ENCODE data around the gene ANGPTL7.

ANGPTL7 gene

DNA sequence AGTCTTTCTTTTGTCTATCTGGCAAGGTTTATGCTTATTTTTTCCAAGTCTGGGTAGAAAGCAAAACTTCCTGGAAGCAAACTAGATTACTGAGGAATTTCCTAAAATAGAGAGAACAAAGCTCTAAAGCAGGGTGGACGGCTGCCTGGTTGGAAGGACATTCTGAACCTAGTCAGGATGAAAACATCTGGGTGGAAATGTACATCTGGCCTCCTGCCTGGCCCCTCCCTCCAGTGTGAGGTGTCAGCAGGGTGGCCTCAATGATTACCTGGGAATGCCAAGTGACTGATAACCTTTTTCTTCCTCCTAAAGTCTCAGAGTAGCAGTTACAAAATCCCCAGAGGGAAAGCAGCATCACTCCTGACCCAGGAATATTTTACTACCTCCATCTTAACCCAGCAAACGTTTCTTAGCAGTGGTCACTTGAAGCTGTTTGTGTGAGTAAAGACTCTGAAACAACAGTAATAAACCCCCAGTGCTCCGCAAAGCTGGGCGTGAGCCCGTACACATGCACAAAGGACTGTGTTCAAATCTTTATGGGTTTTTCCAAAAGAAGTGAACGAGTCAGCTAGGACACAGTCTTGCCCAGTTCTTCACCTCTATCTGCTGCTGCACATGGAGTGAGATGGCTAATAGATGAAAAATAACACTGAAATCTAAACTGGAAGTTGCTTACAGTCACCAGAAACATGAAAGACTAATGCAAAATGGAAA, 18.9 kb downstream of the ANGPTL7 start:
- peaks cover 46% of the 10 kb centered on the region for H3K36me3 Mint-ChIP-seq (ENCODE audit: low read depth)
- no peak for ATAC-seq
- H3K4me1 Mint-ChIP-seq: no peaks in the 10 kb centered on the region
- H3K4me3 Mint-ChIP-seq: no peak overlapping the region
- H3K9me3 Mint-ChIP-seq: no peaks in the 10 kb centered on the region
- H3K27me3 Mint-ChIP-seq: no peaks in the 10 kb centered on the region
- no peak overlapping the region for H3K27ac Mint-ChIP-seq
- DNase-seq: no peak

DNA sequence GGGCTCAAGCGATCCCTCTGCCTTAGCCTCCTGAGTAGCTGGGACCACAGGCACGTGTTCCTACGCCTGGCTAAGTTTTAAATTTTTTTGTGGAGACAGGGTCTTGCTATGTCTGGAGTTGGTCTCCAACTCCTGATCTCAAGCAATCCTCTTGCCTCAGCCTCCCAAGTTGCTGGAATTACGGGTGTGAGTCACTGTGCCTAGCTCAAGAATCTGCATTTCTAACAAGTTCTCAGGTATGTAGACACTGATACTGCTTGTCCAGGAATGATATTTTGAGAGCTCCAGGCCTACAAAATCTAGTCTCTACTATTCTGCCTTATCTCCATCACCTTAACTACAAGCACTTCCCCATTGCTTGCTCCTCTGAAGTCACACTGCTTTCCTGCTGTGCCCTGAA, 22.3 kb downstream of the ANGPTL7 start:
- peaks cover 54% of the 10 kb centered on the region for H3K36me3 Mint-ChIP-seq (ENCODE audit: low read depth)
- no peaks in the 10 kb centered on the region for H3K9me3 Mint-ChIP-seq
- no peak for DNase-seq
- H3K27ac Mint-ChIP-seq: no peak overlapping the region
- no peak for ATAC-seq
- no peaks in the 10 kb centered on the region for H3K4me1 Mint-ChIP-seq
- H3K4me3 Mint-ChIP-seq: no peak overlapping the region
- no peaks in the 10 kb centered on the region for H3K27me3 Mint-ChIP-seq

DNA sequence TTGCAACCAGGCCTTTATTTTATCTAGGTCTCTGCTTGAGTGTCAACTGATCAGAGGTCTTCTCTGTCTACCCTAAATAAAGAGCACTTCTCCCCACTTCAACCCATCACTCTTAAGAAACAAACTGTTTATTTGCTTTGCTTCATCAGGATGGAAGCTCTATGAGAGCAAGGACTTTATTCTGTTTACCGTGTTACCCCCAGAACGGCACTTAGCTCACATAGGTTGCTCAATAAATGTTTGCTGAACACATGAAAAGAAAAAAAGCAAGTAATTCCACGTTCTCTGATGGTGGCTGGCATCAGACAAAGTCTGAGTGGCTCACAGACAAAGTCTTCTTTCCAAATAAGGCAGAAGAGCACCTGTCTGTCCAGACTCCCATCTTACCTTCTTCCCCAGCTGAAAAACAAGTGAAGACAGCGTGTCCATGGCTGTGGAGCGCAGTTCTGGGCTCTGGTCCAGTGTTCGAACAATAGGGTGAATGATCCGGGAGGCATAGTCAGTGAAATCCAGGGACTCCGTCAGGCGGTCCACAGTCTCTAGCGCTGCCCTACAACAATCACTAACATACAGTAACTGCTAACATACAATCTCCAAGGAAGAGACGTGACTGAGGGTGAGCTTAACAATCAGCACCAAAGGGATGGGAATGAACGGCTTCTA, 22.9 kb downstream of the ANGPTL7 start:
- Mint-ChIP-seq H3K36me3 (ENCODE audit: low read depth) (peaks cover 56% of the 10 kb centered on the region), H3K9me3 (no peaks in the 10 kb centered on the region), H3K4me3 (no peak overlapping the region), H3K4me1 (no peaks in the 10 kb centered on the region), H3K27me3 (no peaks in the 10 kb centered on the region), H3K27ac (no peak overlapping the region)
- DNase-seq: no peak
- no peak for ATAC-seq

DNA sequence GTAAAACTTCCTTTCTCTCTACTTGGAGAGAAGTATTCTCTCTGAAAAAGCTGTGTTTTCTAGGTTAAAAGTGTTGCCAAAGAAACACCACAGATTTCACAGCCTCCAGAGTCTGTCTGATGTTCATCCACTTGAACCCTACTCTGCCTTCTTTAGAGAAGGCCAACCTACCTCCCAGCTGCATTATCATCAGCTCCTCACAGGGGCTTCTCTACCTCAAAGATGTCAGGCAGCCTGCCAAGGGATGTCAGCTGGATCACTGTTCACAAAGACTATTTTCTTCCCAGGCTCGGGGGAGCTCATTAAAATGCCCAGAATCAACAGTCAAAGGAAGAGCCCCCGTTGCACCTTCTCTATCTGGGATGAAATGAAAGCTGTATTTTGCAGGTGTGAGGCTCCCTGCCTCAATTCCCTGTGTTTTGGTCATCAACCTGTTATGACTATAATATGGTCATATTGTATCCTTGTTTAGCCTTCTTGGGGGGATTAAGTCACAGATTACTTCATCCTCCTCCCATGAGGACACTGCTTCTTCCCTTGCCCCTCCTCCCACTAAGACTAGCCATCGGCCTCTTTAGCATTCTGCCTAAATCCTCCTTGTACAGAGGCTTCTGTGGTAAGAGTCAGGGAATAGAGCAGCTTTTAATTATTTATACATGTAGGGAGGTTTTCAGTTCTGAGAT, 25.7 kb downstream of the ANGPTL7 start:
- ATAC-seq (no peak), DNase-seq (no peak)
- Mint-ChIP-seq H3K27ac (no peak overlapping the region), H3K27me3 (no peaks in the 10 kb centered on the region), H3K36me3 (ENCODE audit: low read depth) (peaks cover 63% of the 10 kb centered on the region), H3K4me3 (no peak overlapping the region), H3K4me1 (no peaks in the 10 kb centered on the region), H3K9me3 (no peaks in the 10 kb centered on the region)

DNA sequence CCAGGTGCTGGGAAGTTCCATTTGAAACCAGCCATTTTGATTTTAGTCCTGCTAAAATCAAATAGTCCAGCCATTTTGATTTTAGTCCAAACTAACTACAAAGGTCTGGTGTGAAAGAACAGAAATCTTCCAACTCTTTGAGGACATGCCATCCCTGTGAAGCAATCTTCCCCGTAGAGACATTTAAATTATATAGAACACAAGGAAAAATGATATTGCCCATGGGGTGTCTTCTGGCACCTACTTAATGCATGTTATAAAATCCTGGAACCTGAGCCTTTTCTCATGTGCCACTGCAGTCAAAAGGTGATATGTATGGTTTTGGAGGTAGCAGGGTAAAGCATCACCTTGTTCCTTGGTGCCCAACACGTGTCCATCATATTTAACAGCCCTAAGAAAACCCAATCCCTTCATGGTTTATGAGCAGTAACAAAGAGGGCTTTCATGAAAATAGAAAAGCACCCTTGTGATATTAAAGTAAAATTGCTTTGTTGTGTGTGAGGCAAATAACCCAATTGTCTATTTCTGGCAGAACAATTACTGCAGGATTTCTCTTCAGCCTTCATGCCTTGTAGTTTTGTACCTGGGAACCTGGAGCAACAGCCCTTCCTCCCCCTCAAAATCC, 26.3 kb downstream of the ANGPTL7 start:
- no peak for ATAC-seq
- no peak overlapping the region for H3K27ac Mint-ChIP-seq

DNA sequence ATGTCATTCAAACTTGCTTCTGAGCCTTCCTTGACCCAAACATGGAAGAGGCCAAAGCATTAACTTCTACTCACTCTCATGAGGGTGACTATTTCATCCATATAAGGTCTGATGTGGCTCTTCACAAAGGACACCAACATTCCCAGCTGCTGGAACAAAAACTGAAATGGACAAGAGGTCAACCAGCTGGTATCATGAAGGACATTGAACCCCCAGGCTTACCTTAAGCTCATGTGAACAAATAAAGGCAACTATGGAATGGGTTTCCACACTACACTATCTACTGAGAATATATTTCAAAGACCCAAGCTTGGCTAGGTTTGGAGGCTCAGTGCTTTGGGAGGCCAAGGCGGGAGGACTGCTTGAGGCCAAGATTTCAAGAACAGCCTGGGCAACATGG, 26.9 kb downstream of the ANGPTL7 start:
- Mint-ChIP-seq H3K4me3 (no peak overlapping the region), H3K27me3 (no peaks in the 10 kb centered on the region), H3K27ac (no peak overlapping the region), H3K4me1 (no peaks in the 10 kb centered on the region), H3K9me3 (no peaks in the 10 kb centered on the region), H3K36me3 (ENCODE audit: low read depth) (peaks cover 61% of the 10 kb centered on the region)
- no peak for DNase-seq
- no peak for ATAC-seq

More for the DNA sequence above, 26.3 kb downstream of the ANGPTL7 start:
- Mint-ChIP-seq H3K36me3 (ENCODE audit: low read depth) (peaks cover 64% of the 10 kb centered on the region), H3K4me1 (no peaks in the 10 kb centered on the region), H3K4me3 (no peak overlapping the region), H3K27me3 (no peaks in the 10 kb centered on the region), H3K9me3 (no peaks in the 10 kb centered on the region)
- DNase-seq: no peak

DNA sequence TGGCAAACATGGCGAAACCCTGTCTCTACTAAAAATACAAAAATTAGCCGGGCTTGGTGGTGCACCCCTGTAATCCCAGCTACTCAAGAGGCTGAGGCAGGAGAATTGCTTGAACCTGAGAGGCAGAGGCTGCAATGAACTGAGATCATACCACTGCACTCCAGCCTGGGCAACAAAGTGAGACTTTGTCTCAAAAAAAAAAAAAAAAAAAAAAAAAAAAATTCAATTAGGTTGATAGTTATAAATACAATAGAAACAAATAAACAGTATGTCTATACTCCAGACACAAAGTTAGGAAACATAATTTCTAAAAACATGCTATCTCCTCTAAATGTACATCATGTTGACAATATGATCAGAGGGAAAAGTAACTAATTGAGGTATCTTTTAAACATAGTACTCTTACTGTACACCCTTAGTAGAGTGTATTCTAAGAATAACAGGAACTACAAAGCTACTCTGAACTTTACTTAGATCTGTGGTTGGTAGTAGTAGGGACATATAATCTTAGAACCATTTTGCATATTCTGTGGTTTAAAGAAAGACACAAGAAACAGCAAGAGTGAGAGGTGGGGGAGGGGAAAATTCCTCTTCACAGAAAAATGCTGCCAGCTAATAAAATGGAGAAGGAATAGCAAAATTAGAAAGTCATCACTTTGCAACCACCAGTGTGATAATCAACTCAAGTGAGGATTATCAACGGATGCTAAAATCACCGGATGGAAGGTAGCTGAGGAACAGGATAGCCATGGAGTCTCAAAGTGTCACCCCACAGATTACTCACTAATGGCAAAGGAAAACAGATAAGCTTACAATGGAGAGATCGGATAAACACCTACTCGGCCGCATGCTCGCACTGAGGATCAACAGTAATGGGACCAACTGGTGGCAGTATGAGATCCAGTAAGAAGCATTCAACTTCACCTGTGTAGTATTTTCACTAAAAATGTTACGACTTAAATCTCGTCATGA, 38.2 kb downstream of the ANGPTL7 start:
- peak overlapping the region; percentile 7 for H3K27ac Mint-ChIP-seq
- H3K4me3 Mint-ChIP-seq: no peak overlapping the region
- H3K36me3 Mint-ChIP-seq (ENCODE audit: low read depth): peaks cover 44% of the 10 kb centered on the region
- H3K4me1 Mint-ChIP-seq: peaks cover 14% of the 10 kb centered on the region
- no peaks in the 10 kb centered on the region for H3K27me3 Mint-ChIP-seq
- DNase-seq (no peak), ATAC-seq (no peak)
- no peaks in the 10 kb centered on the region for H3K9me3 Mint-ChIP-seq

DNA sequence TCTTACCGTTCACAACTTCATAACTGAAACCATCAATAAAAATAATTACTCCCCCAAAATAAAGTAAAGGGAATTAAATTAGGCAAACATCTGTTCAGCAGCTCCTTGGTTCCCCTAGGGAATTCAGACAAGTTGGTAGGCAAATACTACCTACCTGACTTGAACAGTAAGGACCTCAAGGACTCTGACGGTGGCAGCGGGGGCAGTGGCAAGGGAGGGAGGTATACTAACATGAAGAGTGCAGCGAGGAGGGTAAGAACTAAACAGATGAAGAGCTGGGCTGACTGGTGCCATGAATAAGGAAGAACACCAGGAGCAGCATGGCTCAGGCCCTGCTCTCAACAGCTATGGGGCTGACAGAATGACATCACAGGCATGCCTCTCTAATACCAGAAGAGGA, 40.0 kb downstream of the ANGPTL7 start:
- ATAC-seq: no peak
- Mint-ChIP-seq H3K27ac (no peak overlapping the region), H3K27me3 (no peaks in the 10 kb centered on the region), H3K4me1 (peaks cover 14% of the 10 kb centered on the region), H3K4me3 (no peak overlapping the region), H3K36me3 (ENCODE audit: low read depth) (peaks cover 51% of the 10 kb centered on the region), H3K9me3 (no peaks in the 10 kb centered on the region)
- DNase-seq: no peak

DNA sequence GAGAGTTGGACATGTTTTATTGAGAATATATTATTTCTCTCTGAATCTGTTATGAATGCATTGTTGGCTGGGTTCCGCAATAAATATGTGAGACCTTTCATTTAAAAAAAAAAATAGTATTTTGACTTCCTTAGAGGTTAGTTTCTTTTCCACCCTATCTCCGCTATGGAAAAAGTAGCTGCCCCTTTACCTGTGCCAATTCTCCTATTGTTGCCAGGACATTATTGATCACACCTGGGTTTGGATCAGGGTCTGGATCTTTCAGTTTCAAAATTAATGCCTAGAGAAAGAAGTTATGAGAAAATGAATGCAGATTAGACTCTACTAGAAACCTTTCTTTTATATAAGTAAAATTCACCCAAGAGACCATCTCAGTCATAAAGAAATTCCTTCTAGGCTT, 44.1 kb downstream of the ANGPTL7 start:
- no peak for DNase-seq
- H3K4me3 Mint-ChIP-seq: no peak overlapping the region
- ATAC-seq: no peak
- H3K36me3 Mint-ChIP-seq (ENCODE audit: low read depth): peaks cover 47% of the 10 kb centered on the region
- H3K27ac Mint-ChIP-seq: no peak overlapping the region
- H3K9me3 Mint-ChIP-seq: no peaks in the 10 kb centered on the region
- peaks cover 4% of the 10 kb centered on the region for H3K4me1 Mint-ChIP-seq
- H3K27me3 Mint-ChIP-seq: no peaks in the 10 kb centered on the region

DNA sequence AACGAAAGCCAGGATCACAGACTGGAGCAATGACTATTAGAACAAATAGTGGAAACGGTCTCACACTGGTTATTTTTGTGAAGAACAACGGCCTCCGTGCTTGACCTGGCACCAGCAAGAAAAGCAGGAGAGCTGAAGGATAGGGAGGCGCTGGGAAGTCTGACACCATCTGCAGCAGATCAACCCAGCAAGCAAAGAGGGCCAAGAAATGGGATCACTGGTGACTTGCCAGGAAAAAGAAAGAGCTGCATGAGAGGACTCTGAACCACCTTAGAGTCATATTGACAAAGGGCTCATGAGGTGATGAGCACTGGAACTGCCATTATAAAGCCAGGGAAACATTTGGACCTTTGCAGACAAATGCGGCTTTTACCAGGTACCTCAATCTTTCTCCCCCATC, 48.2 kb downstream of the ANGPTL7 start:
- Mint-ChIP-seq H3K4me1 (peaks cover 2% of the 10 kb centered on the region), H3K36me3 (ENCODE audit: low read depth) (peaks cover 52% of the 10 kb centered on the region), H3K27me3 (no peaks in the 10 kb centered on the region), H3K27ac (peak overlapping the region; percentile 16), H3K4me3 (no peak overlapping the region), H3K9me3 (no peaks in the 10 kb centered on the region)
- no peak for ATAC-seq
- no peak for DNase-seq

DNA sequence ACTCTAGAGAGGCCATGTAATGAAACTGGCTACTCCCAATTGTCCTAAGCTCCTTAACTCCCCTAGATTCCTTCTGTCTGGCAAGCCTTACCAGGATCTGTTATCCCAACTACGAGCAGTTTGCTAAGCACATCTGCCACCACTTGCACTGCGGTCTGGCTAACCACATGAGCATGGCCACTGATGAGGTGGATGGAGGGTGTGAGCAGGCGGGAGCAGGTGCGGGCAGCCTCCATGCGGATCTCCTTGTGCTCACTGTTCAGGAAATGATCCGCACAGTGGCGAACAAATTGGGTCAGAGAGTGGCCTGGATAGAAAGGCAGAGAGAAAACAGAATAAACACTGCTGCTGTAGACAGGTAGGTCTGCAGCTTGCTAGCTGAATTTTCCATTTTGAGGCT, 49.2 kb downstream of the ANGPTL7 start:
- Mint-ChIP-seq H3K27ac (no peak overlapping the region), H3K4me1 (peaks cover 2% of the 10 kb centered on the region), H3K27me3 (no peaks in the 10 kb centered on the region), H3K36me3 (ENCODE audit: low read depth) (peaks cover 47% of the 10 kb centered on the region), H3K4me3 (no peak overlapping the region), H3K9me3 (no peaks in the 10 kb centered on the region)
- ATAC-seq: no peak
- DNase-seq: no peak

DNA sequence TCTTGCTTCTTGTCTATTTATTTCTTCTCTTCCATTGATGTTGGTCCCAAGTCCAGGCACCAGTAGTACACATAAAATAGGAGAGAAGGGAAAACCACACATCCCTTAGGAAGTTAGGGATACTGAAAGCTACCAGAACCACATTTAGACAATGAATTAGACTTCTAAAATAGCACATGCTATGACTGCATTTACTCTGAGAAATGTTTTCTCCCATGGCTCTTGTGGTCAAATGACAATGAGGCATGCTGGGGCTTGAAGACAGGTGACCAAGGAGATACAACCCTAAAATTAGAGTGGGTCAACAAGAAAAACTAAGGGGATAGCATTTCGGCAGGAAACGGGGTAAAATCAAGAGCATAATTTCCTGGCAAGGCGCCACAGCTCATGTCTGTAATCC, 56.1 kb downstream of the ANGPTL7 start:
- no peak for ATAC-seq
- H3K4me1 Mint-ChIP-seq: no peaks in the 10 kb centered on the region
- no peak overlapping the region for H3K27ac Mint-ChIP-seq
- no peaks in the 10 kb centered on the region for H3K27me3 Mint-ChIP-seq
- H3K4me3 Mint-ChIP-seq: no peak overlapping the region
- no peak for DNase-seq
- H3K9me3 Mint-ChIP-seq: no peaks in the 10 kb centered on the region
- H3K36me3 Mint-ChIP-seq (ENCODE audit: low read depth): peaks cover 31% of the 10 kb centered on the region
